Metanephros (tissue), 1 donor: Measurements from ENCODE around the gene FGF5. TPM values are rescaled to one million over a fixed set of nuclear protein-coding genes. Genes with fewer than 3 reads are reported as not detected.

Experiments
- total RNA-seq: library from RNA; depleted of rRNA; stranded (reverse); fragments of >200 nt; gene quantifications from one replicate; pipeline ENCODE4 v1.2.3, GENCODE V29; 2014

The FGF5 gene, protein sequence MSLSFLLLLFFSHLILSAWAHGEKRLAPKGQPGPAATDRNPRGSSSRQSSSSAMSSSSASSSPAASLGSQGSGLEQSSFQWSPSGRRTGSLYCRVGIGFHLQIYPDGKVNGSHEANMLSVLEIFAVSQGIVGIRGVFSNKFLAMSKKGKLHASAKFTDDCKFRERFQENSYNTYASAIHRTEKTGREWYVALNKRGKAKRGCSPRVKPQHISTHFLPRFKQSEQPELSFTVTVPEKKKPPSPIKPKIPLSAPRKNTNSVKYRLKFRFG
- not detected for total RNA-seq

DNA sequence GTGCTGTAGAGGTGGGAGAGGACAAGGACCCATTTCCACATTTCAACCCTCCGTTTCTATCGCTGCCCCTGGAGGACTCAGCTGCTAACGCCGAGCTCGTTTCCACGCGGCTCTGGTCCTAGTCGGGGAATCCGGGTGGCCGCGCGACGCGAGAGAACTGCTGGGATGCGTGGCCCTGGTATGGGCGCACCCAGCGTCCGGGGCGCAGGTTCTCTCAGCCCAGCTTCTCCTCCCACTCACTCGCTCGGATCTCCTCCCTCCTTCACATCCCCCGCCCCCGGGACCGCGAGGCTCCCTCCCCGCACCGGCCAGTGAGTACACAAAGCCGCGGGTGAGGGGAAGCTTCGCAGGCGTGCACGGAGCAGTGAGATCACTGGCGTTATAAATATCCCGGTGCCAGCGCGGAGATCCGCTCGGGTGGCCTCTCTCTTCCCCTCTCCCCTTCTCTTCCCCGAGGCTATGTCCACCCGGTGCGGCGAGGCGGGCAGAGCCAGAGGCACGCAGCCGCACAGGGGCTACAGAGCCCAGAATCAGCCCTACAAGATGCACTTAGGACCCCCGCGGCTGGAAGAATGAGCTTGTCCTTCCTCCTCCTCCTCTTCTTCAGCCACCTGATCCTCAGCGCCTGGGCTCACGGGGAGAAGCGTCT, at the start of gene FGF5:
FGF5 (plus strand) TSS at position 412 of the 649 bp plus-strand sequence; CDS start at position 573, 161 bp downstream.

DNA sequence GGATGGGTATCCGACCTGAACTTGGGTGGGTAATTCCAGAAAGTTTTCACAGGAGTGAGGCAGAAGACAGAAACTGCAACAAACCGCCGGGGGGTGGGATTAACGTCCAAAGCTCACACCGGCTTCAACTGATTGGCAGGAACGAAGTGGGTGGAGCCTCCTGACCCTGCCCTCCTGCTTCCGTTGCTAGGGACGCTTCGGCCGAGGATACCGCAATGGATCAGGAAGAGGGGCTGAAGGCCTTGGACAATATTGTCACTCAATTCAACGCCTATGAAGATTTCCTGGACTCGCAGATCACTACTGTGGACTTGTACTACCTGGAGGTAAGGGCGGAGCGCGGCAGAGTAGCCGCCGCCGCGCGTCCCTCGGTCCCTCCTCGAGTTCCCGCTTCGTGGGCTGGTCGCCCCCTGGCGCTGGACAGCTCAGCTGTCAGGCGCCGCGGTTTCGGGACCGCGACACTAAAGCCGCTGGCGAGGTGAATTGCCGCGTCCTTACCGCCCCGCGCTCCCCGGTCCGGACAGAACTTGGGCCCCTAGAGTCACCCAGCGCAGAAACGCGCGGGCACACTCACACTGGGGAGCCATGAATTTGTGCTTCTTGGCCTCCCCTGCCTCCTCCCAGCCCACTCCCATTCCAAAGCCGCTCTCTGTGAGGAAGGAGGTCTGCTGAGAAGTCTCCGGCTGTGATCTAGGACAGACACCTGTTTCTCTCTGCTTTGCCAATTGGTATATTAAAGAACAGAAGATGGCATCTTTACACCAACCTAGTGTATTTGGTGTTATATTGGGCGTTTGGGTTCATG, 69.3 kb downstream of the FGF5 start, which contains the start of gene CFAP299:
CFAP299 (plus strand) TSS at position 177 of the 805 bp plus-strand sequence.

Other genes starting within 250 kb of the FGF5 start
- gene ANTXR2, start 193.4 kb upstream of the FGF5 start, total RNA-seq = 40.9 TPM
- 4.9 TPM for gene PRDM8, start 69.2 kb upstream of the FGF5 start, total RNA-seq
- gene CFAP299, start 69.1 kb downstream of the FGF5 start, total RNA-seq = 0.29 TPM